IPS DF 6.9 (cell line): ENCODE results near the gene PNPLA6.

Source experiments
- DNase-seq: peaks from one replicate; pipeline ENCODE4 v3.0.0-alpha.2; 2013; ENCODE audit warnings: low read depth, low spot score
- H3K27ac ChIP-seq: one replicate; pipeline ENCODE4 v1.5.1; 2013; ENCODE audit warnings: low read length, control low read depth
- H3K27me3 ChIP-seq: 2 replicates; pipeline ENCODE4 v1.6.1; 2013; ENCODE audit warnings: mild to moderate bottlenecking, low read length; ENCODE audit not compliant: control insufficient read depth, insufficient read depth
- H3K36me3 ChIP-seq: 2 replicates; pipeline ENCODE4 v1.6.1; 2013; ENCODE audit warnings: low read length; ENCODE audit not compliant: control insufficient read depth, insufficient read depth
- H3K4me1 ChIP-seq: 2 replicates; pipeline ENCODE4 v1.6.1; 2013; ENCODE audit warnings: low read length; ENCODE audit not compliant: control insufficient read depth, insufficient read depth
- H3K4me3 ChIP-seq: 2 replicates; pipeline ENCODE4 v1.5.1; 2013; ENCODE audit warnings: mild to moderate bottlenecking, low read length
- H3K9me3 ChIP-seq: 2 replicates; pipeline ENCODE4 v1.6.1; 2013; ENCODE audit warnings: low read length, inconsistent platforms; ENCODE audit not compliant: control insufficient read depth, insufficient read depth
- WGBS: extraction: QIAGEN DNeasy Blood & Tissue Kit; methylation state at CpG from one replicate; pipeline ENCODE4 v1.1.7; 2013; ENCODE audit warnings: mixed read lengths, missing lambda C conversion rate; ENCODE audit not compliant: insufficient read length, insufficient coverage; 5-methylcytosine and 5-hydroxymethylcytosine counted together

The PNPLA6 gene

DNA sequence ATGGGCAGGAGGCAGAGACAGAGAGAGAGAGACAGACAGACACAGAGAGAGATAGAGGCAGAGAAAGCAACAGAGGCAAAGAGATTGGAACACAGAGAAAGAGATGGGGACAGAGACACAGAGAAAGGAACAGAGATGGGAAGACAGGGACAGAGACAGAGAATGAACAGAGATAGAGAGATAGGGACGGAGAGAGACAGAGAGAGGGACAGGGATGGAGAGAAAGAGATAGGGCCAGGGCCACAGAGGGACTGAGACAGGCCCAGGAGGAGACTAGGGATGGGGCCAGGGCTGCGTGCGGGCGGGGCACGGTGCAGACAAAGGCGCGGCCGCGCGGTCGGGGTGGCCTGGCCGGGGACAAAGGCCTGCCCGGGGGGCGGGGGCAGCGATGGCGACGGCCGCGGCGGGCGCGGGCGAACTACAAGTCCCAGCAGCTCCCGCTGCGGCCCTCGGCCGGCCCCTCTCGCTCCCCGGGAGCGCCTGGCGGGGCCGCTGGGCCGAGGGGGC is 19.8 kb upstream of the PNPLA6 start, which contains the start of gene ZNF358:
ZNF358 (plus strand) TSS at position 459 of the 507 bp plus-strand sequence. CDS start 3,140 bp downstream, outside the sequence.
- H3K4me3 ChIP-seq, result peak within 1 kb of the TSS; percentile 91
- no CpG with 5 or more reads among the region's 33 CpGs for WGBS
- H3K27ac ChIP-seq, result no peak within 1 kb of the TSS
- H3K36me3 ChIP-seq, result peaks cover 7% of the 10 kb centered on the region; the same call in 1 of the 2 replicates
- no peak for DNase-seq
- peaks cover 2% of the 10 kb centered on the region; the same call in 1 of the 2 replicates for H3K4me1 ChIP-seq
- no peaks in the 10 kb centered on the region for H3K9me3 ChIP-seq
- no peaks in the 10 kb centered on the region for H3K27me3 ChIP-seq

DNA sequence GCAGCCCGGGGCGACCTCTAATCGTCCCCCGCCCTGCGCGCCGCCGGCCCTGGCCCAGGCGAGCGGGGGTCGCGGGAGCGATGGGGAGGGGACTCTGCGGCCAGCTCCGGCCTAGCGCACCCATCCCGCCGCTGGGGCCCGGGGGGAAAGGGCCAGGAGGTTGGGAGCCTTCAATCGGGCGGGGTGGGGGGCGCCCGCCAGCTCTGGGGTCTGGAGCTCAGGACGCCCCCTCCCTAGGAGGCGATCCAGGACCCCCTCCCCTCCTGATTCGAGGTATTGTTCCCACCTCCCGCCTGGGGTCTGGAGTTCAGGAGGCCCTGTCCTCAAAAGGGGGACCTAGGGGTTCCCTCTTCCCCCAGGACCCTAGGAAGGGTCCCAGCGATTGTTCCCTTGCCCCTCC is 19.2 kb upstream of the PNPLA6 start:
- H3K4me3 ChIP-seq, result peak overlapping the region; percentile 91
- no peak overlapping the region for H3K27ac ChIP-seq

DNA sequence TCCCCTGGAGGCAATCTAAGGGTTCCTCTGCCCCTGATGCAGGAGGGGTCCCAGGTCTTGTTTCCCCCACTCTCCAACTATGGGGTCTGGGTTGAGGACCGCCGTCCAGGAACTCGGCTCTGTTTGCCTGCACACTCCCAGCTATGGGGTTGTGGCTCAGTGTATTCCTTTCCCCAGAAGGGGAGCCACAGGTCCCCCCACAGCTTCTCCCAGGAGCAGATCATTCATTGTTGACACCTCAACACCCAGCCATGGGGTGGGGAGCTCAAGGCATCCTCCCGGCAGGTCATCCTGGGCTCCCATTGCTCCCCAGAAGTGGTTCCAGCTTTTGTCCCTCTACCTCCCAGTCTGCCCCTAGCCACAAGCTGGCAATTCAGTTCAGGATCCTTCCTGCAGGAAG is 18.6 kb upstream of the PNPLA6 start:
- Histone ChIP-seq H3K4me3 (peak overlapping the region; percentile 91; the same call in 1 of the 2 replicates), H3K27ac (no peak overlapping the region)
- WGBS, result no CpG with 5 or more reads among the region's 4 CpGs

More for the DNA sequence above, 19.2 kb upstream of the PNPLA6 start:
- H3K36me3 ChIP-seq, result peaks cover 7% of the 10 kb centered on the region; the same call in 1 of the 2 replicates
- WGBS, result no CpG with 5 or more reads among the region's 28 CpGs
- no peak for DNase-seq
- H3K27me3 ChIP-seq, result no peaks in the 10 kb centered on the region
- peaks cover 2% of the 10 kb centered on the region; the same call in 1 of the 2 replicates for H3K4me1 ChIP-seq
- H3K9me3 ChIP-seq, result no peaks in the 10 kb centered on the region

DNA sequence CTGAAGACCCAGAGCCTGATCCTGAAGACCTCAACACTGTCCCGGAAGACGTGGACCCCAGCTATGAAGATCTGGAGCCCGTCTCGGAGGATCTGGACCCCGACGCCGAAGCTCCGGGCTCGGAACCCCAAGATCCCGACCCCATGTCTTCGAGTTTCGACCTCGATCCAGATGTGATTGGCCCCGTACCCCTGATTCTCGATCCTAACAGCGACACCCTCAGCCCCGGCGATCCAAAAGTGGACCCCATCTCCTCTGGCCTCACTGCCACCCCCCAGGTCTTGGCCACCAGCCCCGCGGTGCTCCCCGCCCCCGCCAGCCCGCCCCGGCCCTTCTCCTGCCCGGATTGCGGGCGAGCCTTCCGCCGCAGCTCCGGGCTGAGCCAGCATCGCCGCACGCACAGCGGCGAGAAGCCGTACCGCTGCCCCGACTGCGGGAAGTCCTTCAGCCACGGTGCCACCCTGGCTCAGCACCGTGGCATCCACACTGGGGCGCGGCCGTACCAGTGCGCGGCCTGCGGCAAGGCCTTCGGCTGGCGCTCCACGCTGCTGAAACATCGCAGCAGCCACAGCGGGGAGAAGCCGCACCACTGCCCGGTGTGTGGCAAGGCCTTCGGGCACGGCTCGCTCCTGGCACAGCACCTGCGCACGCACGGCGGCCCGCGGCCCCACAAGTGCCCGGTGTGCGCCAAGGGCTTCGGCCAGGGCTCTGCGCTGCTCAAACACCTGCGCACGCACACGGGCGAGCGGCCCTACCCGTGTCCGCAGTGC is 16.0 kb upstream of the PNPLA6 start:
- Histone ChIP-seq H3K36me3 (peaks cover 7% of the 10 kb centered on the region; the same call in 1 of the 2 replicates), H3K27ac (no peak overlapping the region), H3K4me1 (peaks cover 3% of the 10 kb centered on the region; the same call in 1 of the 2 replicates), H3K9me3 (no peaks in the 10 kb centered on the region), H3K27me3 (no peaks in the 10 kb centered on the region), H3K4me3 (no peak overlapping the region)
- WGBS, result no CpG with 5 or more reads among the region's 74 CpGs
- DNase-seq, result no peak

More for the DNA sequence above, 18.6 kb upstream of the PNPLA6 start:
- Histone ChIP-seq H3K36me3 (peaks cover 7% of the 10 kb centered on the region; the same call in 1 of the 2 replicates), H3K9me3 (no peaks in the 10 kb centered on the region), H3K4me1 (peaks cover 2% of the 10 kb centered on the region; the same call in 1 of the 2 replicates), H3K27me3 (no peaks in the 10 kb centered on the region)
- DNase-seq, result no peak

DNA sequence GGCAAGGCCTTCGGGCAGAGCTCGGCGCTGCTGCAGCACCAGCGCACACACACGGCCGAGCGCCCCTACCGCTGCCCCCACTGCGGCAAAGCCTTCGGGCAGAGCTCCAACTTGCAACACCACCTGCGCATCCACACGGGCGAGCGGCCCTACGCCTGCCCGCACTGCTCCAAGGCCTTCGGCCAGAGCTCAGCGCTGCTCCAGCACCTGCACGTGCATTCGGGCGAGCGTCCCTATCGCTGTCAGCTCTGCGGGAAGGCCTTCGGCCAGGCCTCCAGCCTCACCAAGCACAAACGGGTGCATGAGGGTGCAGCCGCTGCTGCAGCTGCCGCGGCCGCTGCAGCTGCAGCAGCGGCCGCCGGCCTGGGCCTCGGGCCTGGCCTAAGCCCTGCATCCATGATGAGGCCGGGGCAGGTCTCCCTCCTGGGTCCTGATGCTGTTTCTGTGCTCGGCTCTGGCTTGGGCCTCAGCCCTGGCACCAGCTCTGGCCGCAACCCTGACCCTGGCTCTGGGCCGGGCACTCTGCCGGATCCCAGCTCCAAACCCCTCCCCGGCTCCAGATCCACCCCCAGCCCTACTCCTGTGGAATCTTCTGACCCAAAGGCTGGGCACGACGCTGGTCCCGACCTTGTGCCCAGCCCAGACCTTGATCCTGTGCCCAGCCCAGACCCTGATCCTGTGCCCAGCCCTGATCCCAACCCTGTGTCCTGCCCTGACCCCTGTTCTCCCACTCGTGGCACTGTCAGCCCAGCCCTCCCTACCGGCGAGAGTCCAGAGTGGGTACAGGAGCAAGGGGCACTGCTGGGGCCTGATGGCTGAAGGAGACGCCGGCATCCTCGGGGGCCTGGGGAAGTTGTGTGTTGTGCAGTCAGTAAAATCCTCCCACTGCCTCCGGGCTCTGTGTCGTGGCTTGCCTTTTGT is 15.1 kb upstream of the PNPLA6 start:
- no CpG with 5 or more reads among the region's 51 CpGs for WGBS
- Histone ChIP-seq H3K27me3 (no peaks in the 10 kb centered on the region), H3K27ac (no peak overlapping the region), H3K9me3 (no peaks in the 10 kb centered on the region), H3K4me1 (peaks cover 3% of the 10 kb centered on the region; the same call in 1 of the 2 replicates), H3K4me3 (no peak overlapping the region), H3K36me3 (peaks cover 7% of the 10 kb centered on the region; the same call in 1 of the 2 replicates)
- no peak for DNase-seq

DNA sequence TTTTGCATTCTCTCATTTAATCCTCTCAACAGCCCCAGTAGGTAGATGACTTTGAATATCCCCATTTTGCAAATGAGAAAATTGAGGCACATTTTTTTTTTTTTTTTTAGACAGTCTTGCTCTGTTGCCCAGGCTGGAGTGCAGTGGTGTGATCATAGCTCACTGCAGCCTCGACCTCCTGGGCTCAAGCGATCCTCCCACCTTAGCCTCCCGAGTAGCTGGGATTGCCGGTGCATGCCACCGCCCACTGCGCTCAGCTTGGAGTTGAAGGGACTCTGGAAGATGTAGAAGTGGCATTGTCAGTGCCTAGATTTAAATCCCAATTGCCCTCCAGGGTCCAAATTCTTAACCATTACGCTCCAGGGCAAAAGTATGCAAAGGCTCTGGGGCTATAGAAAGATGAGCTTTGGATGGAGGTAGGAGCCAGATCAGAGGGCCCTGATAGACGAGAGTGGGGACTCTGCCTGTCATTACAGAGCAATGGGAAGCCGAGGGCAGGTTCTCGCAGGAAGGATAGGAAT is 13.9 kb upstream of the PNPLA6 start:
- no peak overlapping the region for H3K4me3 ChIP-seq
- 0 out of 2 replicates have a peak, but pooled peaks cover 3% of the 10 kb centered on the region for H3K4me1 ChIP-seq
- no peaks in the 10 kb centered on the region for H3K9me3 ChIP-seq
- H3K27me3 ChIP-seq, result no peaks in the 10 kb centered on the region
- peaks cover 13% of the 10 kb centered on the region; the same call in 1 of the 2 replicates for H3K36me3 ChIP-seq
- no peak overlapping the region for H3K27ac ChIP-seq
- WGBS, result no CpG with 5 or more reads among the region's 10 CpGs
- no peak for DNase-seq

DNA sequence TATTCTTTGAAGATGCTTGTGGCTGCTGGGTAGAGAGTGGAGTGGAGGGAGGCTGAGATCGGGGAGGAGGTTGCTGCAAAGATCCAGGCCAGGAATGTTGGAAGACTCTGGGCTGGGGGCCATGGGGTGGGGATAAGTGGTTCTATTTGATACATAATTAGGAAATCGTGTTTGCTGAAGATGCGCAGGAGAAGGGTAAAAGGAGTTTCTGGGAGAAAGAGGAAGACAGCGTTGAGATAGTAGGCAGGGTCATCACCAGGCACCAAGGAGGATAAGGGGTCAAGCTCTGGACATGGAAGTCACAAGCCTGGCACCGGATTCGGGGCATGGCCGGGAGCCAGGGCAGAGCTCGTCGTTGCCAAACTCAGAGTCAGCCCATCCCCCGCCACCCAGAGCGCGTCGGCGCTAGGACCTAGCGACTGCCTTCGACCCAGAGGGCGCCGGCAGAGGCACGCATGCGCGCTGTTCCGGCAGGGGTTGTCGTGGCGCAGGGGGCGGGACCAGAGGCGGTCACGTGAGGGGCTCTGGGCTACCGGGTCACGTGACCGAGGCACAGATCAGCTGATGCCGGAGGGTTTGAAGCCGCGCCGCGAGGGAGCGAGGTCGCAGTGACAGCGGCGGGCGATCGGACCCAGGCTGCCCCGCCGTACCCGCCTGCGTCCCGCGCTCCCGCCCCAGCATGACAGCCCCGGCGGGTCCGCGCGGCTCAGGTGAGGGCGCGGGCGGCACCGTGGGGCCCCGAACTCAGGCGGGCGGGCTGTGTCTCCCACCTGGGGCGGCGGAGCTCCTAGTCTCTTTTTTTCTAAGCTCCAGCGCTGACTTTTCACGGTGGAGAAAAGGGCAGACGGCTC is 13.2 kb upstream of the PNPLA6 start, which contains the start of gene MCOLN1:
MCOLN1 (plus strand) TSS at position 553 of the 851 bp plus-strand sequence; CDS start at position 680, 127 bp downstream.
- no peaks in the 10 kb centered on the region for H3K9me3 ChIP-seq
- no peak within 1 kb of the TSS for H3K27ac ChIP-seq
- H3K4me1 ChIP-seq, result 0 out of 2 replicates have a peak, but pooled peaks cover 1% of the 10 kb centered on the region
- H3K27me3 ChIP-seq, result no peaks in the 10 kb centered on the region
- no peak for DNase-seq
- no CpG with 5 or more reads among the region's 65 CpGs for WGBS
- peak within 1 kb of the TSS; percentile 77 for H3K4me3 ChIP-seq
- peaks cover 14% of the 10 kb centered on the region; the same call in 1 of the 2 replicates for H3K36me3 ChIP-seq

DNA sequence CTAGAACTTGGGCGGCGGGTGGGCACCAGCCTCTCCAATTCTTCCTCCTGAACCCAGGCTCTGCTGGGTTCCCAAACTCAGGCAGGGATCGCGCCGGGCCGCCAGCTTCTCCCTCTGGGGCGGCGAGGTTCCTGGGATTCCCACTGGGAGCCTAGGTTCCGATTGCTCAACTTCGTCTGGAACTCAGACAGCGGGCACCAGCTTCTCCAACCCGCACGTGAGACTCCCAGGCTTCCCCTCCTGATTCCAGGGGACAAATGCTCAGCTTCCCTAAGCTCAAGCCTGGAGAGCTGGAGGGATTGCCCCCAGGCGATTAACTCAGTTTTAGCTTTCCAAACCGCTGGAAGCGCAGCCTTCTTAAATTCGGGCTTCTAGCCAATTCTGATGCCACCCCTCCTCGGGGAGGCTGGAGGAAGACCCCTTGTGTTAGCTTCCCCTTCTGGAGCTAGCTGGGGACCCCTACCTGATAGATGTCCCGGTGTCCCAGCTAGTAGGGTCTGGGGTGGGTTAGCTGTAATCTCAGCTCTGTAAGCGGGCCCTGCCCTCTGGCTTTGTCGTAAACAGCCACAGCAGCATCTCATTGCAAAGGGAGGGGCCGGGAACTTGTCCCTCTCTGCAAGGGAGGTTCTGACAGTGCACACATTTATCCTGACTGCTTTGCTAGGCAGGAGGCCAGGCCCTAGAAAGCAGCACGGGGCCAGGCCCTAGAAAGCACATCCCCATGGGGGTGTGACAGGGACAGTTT is 12.4 kb upstream of the PNPLA6 start:
- no CpG with 5 or more reads among the region's 23 CpGs for WGBS
- Histone ChIP-seq H3K36me3 (peaks cover 14% of the 10 kb centered on the region; the same call in 1 of the 2 replicates), H3K27me3 (no peaks in the 10 kb centered on the region), H3K9me3 (no peaks in the 10 kb centered on the region), H3K4me1 (0 out of 2 replicates have a peak, but pooled peaks cover 1% of the 10 kb centered on the region), H3K27ac (no peak overlapping the region), H3K4me3 (peak overlapping the region; percentile 77)
- no peak for DNase-seq

DNA sequence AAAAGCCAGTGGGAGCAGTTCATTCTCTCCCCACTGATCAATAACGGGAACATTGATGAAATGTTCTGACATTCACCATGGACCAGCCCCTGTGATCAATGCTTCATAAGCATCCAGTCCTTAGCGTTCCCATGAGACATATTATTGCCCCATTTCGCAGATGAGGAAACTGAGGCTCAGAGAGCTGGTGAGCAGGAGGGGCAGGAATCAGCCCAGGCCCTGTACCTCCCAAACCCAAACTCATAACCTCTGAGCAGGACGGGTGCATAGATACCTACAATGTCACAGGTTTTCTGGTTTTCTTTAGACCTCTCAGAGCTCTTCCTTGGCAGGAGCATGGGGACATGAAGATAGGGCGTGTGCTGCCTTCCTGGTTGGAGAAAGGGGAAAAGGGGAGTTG is 11.0 kb upstream of the PNPLA6 start:
- H3K36me3 ChIP-seq, result peaks cover 16% of the 10 kb centered on the region; the same call in 1 of the 2 replicates
- H3K27me3 ChIP-seq, result no peaks in the 10 kb centered on the region
- no peak overlapping the region for H3K4me3 ChIP-seq
- H3K27ac ChIP-seq, result no peak overlapping the region
- no CpG with 5 or more reads among the region's 5 CpGs for WGBS
- DNase-seq, result no peak
- H3K9me3 ChIP-seq, result no peaks in the 10 kb centered on the region
- peaks cover 1% of the 10 kb centered on the region; the same call in 1 of the 2 replicates for H3K4me1 ChIP-seq
